WTC11 (cell line): Measurements from ENCODE around the gene NSG2. TPM values are rescaled to one million over a fixed set of nuclear protein-coding genes. Genes with fewer than 3 reads are reported as not detected.
"Not testable (repeated sequence)": the region's sequence is repeated elsewhere in the genome, so short reads cannot be mapped to it uniquely, and the experiment has no call there.

ENCODE experiments used
- ATAC-seq: fragments of 200-7000 bp; cut with Tn5 transposase; 2 replicates; pipeline ENCODE4 v1.10.0; 2021; ENCODE audit warnings: mild to moderate bottlenecking, moderate library complexity
- CTCF ChIA-PET: fragments of 300-600 bp; sonication (Branson Sonifier 250); formaldehyde crosslinking; loops from one replicate; lab custom pipeline; 2021; ENCODE audit warnings: antibody characterized with exemption; lab: Charles Lee
- POLR2A ChIA-PET: fragments of 350-600 bp; sonication (Branson Sonifier 250); formaldehyde crosslinking; loops from one replicate; lab custom pipeline; 2021; ENCODE audit warnings: antibody characterized with exemption; lab: Charles Lee
- DNase-seq: peaks from one replicate; pipeline ENCODE4 v3.0.0; 2021; ENCODE audit warnings: low spot score
- H3K27ac Mint-ChIP-seq: 2 replicates; pipeline ENCODE4 v1.8.0; 2021; ENCODE audit warnings: mixed read lengths
- H3K27me3 Mint-ChIP-seq: 2 replicates; pipeline ENCODE4 v1.8.0; 2021; ENCODE audit warnings: low read depth, mild to moderate bottlenecking, moderate library complexity, mixed read lengths
- H3K36me3 Mint-ChIP-seq: 2 replicates; pipeline ENCODE4 v1.8.0; 2021; ENCODE audit warnings: mixed read lengths
- H3K4me1 Mint-ChIP-seq: 2 replicates; pipeline ENCODE4 v1.8.0; 2022; ENCODE audit warnings: mixed read lengths
- H3K4me3 Mint-ChIP-seq: 2 replicates; pipeline ENCODE4 v1.8.0; 2021; ENCODE audit warnings: mild to moderate bottlenecking, moderate library complexity, mixed read lengths
- H3K9me3 Mint-ChIP-seq: 2 replicates; pipeline ENCODE4 v1.8.0; 2021; ENCODE audit warnings: mixed read lengths
- CREB1 ChIP-seq: sonication (generic); formaldehyde crosslinking; IDR thresholded peaks from 2 replicates; pipeline ENCODE4 v1.8.0; 2023; ENCODE audit warnings: mild to moderate bottlenecking, missing genetic modification reagents
- CREM ChIP-seq: sonication (generic); formaldehyde crosslinking; IDR thresholded peaks from 2 replicates; pipeline ENCODE4 v1.8.1; 2022; ENCODE audit warnings: mild to moderate bottlenecking, missing genetic modification reagents, moderate library complexity
- E2F1 ChIP-seq: sonication (generic); formaldehyde crosslinking; IDR thresholded peaks from 2 replicates; pipeline ENCODE4 v1.8.0; 2022; ENCODE audit warnings: mild to moderate bottlenecking, missing genetic modification reagents
- E2F5 ChIP-seq: sonication (generic); formaldehyde crosslinking; IDR thresholded peaks from 2 replicates; pipeline ENCODE4 v1.8.1; 2022; ENCODE audit warnings: mild to moderate bottlenecking, moderate library complexity, missing genetic modification reagents
- FOXP4 ChIP-seq: sonication (generic); formaldehyde crosslinking; IDR thresholded peaks from 2 replicates; pipeline ENCODE4 v1.8.0; 2022; ENCODE audit warnings: mild to moderate bottlenecking, missing genetic modification reagents
- GTF2I ChIP-seq: fragments of 250-450 bp; sonication (Bioruptor Pico); conservative IDR thresholded peaks from 2 replicates; pipeline ENCODE4 v1.4.0; 2021; ENCODE audit warnings: mild to moderate bottlenecking
- HMGXB4 ChIP-seq: sonication (generic); formaldehyde crosslinking; IDR thresholded peaks from 2 replicates; pipeline ENCODE4 v1.8.1; 2023; ENCODE audit warnings: mild to moderate bottlenecking, moderate library complexity, missing genetic modification reagents
- MYBL2 ChIP-seq: sonication (generic); formaldehyde crosslinking; IDR thresholded peaks from 2 replicates; pipeline ENCODE4 v1.8.1; 2023; ENCODE audit warnings: mild to moderate bottlenecking, moderate library complexity, missing genetic modification reagents
- NFYB ChIP-seq: sonication (generic); formaldehyde crosslinking; conservative IDR thresholded peaks from 2 replicates; pipeline ENCODE4 v1.8.0; 2022; ENCODE audit warnings: low read depth, missing genetic modification reagents
- RELA ChIP-seq: sonication (generic); formaldehyde crosslinking; IDR thresholded peaks from 2 replicates; pipeline ENCODE4 v1.8.1; 2022; ENCODE audit warnings: missing genetic modification reagents, mild to moderate bottlenecking, borderline replicate concordance
- SOX15 ChIP-seq: fragments of 250-450 bp; sonication (Bioruptor Pico); IDR thresholded peaks from 2 replicates; pipeline ENCODE4 v1.9.0; 2021; ENCODE audit warnings: mild to moderate bottlenecking
- TP53 ChIP-seq: sonication (generic); formaldehyde crosslinking; IDR thresholded peaks from 2 replicates; pipeline ENCODE4 v1.8.1; 2023; ENCODE audit warnings: mild to moderate bottlenecking, missing genetic modification reagents
- ZMAT4 ChIP-seq: fragments of 250-450 bp; sonication (Bioruptor Pico); IDR thresholded peaks from 2 replicates; pipeline ENCODE4 v1.9.0; 2021; ENCODE audit warnings: mild to moderate bottlenecking
- ZNF317 ChIP-seq: sonication (generic); formaldehyde crosslinking; IDR thresholded peaks from 2 replicates; pipeline ENCODE4 v1.8.1; 2023; ENCODE audit warnings: low read depth, mild to moderate bottlenecking, moderate library complexity, missing genetic modification reagents, borderline replicate concordance
- ZNF512 ChIP-seq: sonication (generic); formaldehyde crosslinking; IDR thresholded peaks from 2 replicates; pipeline ENCODE4 v1.8.1; 2022; ENCODE audit warnings: missing genetic modification reagents, borderline replicate concordance
- total RNA-seq: library from RNA; stranded (reverse); gene quantifications from 3 replicates; pipeline ENCODE4 v1.2.3, GENCODE V29; 2021
- TF ChIP-seq, protein P1 (sequence below): fragments of 200-600 bp; IDR thresholded peaks from 2 replicates; pipeline ENCODE4 v1.8.0; 2022; ENCODE audit warnings: antibody characterized with exemption
- TF ChIP-seq, protein P2 (sequence below): sonication (generic); formaldehyde crosslinking; IDR thresholded peaks from 2 replicates; pipeline ENCODE4 v1.8.0; 2022; ENCODE audit warnings: mild to moderate bottlenecking, missing genetic modification reagents
- TF ChIP-seq, protein P3 (sequence below): sonication (generic); formaldehyde crosslinking; IDR thresholded peaks from 2 replicates; pipeline ENCODE4 v1.8.0; 2023; ENCODE audit warnings: missing genetic modification reagents

NSG2 gene
- total RNA-seq, 1 experiment from 2014 or later, result not detected

DNA sequence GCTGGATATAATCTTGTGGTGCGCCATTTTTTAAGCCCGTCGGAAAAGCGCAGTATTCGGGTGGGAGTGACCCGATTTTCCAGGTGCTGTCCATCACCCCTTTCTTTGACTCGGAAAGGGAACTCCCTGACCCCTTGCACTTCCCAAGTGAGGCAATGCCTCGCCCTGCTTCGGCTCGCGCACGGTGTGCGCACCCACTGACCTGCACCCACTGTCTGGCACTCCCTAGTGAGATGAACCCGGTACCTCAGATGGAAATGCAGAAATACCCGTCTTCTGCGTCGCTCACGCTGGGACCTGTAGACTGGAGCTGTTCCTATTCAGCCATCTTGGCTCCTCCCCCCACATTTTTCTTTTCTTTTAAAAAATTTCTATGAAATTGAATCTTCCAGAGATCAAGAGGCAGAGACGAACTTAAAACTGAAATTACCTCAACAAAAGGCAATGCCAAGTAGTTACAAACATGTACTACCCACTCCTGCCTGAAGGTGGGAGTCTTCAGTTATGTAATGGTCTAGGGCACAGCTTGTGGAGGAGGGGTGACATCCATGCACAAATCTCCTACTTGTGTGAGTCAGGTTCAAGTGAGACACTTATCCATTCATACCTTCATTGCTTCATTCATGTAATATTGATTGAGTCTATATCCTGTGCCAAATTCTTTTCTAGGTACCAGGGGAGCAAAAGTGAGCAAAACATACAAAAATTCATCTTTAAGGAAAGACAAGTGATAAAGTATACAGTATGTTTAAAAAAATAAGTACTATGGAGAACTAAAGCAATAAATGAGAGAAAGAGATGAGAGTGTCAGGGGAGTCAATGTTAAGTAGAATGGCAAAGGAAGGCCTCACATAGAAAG, 25.2 kb upstream of the NSG2 start:
- H3K4me3 Mint-ChIP-seq, result peak overlapping the region; percentile 82
- peaks cover 11% of the 10 kb centered on the region for H3K36me3 Mint-ChIP-seq
- H3K27me3 Mint-ChIP-seq, POLR2A ChIA-PET: not testable (repeated sequence)
- DNase-seq (peak; percentile 61), ATAC-seq (peak; percentile 89)
- peak overlapping the region; percentile 17; the same call in 1 of the 2 replicates for H3K27ac Mint-ChIP-seq
- H3K9me3 Mint-ChIP-seq, result peaks cover 16% of the 10 kb centered on the region
- peaks cover 27% of the 10 kb centered on the region for H3K4me1 Mint-ChIP-seq
- CTCF ChIA-PET, result interaction anchor here (0.8 to 2.5 kb wide), 8 partner anchors 10 to 304 kb away, joined by 3 to 22 read pairs (median 4); partner anchors contain the start of gene NSG2
- TF ChIP-seq, protein P1, sequence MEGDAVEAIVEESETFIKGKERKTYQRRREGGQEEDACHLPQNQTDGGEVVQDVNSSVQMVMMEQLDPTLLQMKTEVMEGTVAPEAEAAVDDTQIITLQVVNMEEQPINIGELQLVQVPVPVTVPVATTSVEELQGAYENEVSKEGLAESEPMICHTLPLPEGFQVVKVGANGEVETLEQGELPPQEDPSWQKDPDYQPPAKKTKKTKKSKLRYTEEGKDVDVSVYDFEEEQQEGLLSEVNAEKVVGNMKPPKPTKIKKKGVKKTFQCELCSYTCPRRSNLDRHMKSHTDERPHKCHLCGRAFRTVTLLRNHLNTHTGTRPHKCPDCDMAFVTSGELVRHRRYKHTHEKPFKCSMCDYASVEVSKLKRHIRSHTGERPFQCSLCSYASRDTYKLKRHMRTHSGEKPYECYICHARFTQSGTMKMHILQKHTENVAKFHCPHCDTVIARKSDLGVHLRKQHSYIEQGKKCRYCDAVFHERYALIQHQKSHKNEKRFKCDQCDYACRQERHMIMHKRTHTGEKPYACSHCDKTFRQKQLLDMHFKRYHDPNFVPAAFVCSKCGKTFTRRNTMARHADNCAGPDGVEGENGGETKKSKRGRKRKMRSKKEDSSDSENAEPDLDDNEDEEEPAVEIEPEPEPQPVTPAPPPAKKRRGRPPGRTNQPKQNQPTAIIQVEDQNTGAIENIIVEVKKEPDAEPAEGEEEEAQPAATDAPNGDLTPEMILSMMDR, result peak; percentile 53
- TF ChIP-seq, protein P2, sequence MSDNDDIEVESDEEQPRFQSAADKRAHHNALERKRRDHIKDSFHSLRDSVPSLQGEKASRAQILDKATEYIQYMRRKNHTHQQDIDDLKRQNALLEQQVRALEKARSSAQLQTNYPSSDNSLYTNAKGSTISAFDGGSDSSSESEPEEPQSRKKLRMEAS (CRISPR knock-in tag), result 0 out of 2 replicates have a peak, but pooled peaks have one; percentile 37

DNA sequence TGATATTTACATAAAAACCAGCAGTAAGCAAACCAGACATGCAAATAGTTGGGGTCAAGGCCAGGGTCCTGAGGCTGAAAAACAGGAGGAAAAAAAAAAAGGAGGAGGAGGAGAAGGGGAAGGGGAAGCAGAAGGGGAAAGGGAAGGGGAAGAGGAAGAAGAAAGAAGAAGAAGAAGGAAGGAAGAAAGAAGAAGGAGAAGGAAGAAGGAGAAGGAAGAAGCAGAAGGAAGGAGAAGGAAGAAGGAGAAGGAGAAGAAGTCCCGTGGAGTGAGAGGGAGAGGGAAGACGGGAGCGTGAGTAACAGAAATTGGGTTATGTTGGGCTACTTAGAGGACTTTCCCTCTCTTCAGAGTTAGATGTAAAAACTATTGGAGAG, 24.6 kb upstream of the NSG2 start:
- ATAC-seq (no peak), DNase-seq (no peak)
- POLR2A ChIA-PET, result no interaction called here
- Mint-ChIP-seq H3K4me1 (peaks cover 27% of the 10 kb centered on the region), H3K27me3 (peaks cover 7% of the 10 kb centered on the region; the same call in 1 of the 2 replicates), H3K4me3 (no peak overlapping the region)
- CTCF ChIA-PET, result interaction anchor here (1.0 to 2.5 kb wide), 6 partner anchors 10 to 303 kb away, joined by 3 to 22 read pairs (median 7); partner anchors contain the start of gene NSG2
- 0 out of 2 replicates have a peak, but pooled peaks have one; percentile 53 for TF ChIP-seq ZNF512 (CRISPR knock-in tag)
- no peak for TF ChIP-seq FOXP4 (CRISPR knock-in tag)
- TF ChIP-seq TP53, result no peak
- no peak for TF ChIP-seq E2F1
- TF ChIP-seq, all 79 proteins: peak for 1
- Mint-ChIP-seq H3K9me3 (peaks cover 16% of the 10 kb centered on the region), H3K27ac (no peak overlapping the region), H3K36me3 (peaks cover 11% of the 10 kb centered on the region)

- ChIA-PET CTCF (no interaction called here), POLR2A (no interaction called here)
- H3K27ac Mint-ChIP-seq, result no peak overlapping the region
- ATAC-seq (peak; percentile 65), DNase-seq (peak; percentile 16)
- peaks cover 5% of the 10 kb centered on the region; the same call in 1 of the 2 replicates for H3K27me3 Mint-ChIP-seq
- H3K9me3 Mint-ChIP-seq, result peaks cover 16% of the 10 kb centered on the region
- no peak overlapping the region for H3K4me3 Mint-ChIP-seq
- H3K4me1 Mint-ChIP-seq, result peaks cover 27% of the 10 kb centered on the region
- H3K36me3 Mint-ChIP-seq, result peaks cover 9% of the 10 kb centered on the region
- TF ChIP-seq ZMAT4 (CRISPR knock-in tag), result no peak
- TF ChIP-seq NFYB (CRISPR knock-in tag), result no peak
- no peak for TF ChIP-seq CREB1 (CRISPR knock-in tag)
- TF ChIP-seq RELA (CRISPR knock-in tag), result no peak
- TF ChIP-seq, protein P3, sequence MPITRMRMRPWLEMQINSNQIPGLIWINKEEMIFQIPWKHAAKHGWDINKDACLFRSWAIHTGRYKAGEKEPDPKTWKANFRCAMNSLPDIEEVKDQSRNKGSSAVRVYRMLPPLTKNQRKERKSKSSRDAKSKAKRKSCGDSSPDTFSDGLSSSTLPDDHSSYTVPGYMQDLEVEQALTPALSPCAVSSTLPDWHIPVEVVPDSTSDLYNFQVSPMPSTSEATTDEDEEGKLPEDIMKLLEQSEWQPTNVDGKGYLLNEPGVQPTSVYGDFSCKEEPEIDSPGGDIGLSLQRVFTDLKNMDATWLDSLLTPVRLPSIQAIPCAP (CRISPR knock-in tag), result no peak
- no peak for TF ChIP-seq MYBL2
- TF ChIP-seq ZNF317 (CRISPR knock-in tag), result no peak
- TF ChIP-seq GTF2I (CRISPR knock-in tag), result no peak
- no peak for TF ChIP-seq HMGXB4 (CRISPR knock-in tag)
- TF ChIP-seq E2F5, result no peak
- TF ChIP-seq SOX15 (CRISPR knock-in tag), result no peak
- no peak for TF ChIP-seq CREM (CRISPR knock-in tag)
Measured at GRCh38 chr5:174022384-174023095, 23.0 kb upstream of the NSG2 start.
